MV-4-11 (cell line): ENCODE data around the gene LTBP3.
A peak's percentile ranks its signal among the peaks of the same experiment; 100 is the strongest.

Experiments
- DNase-seq: peaks from one replicate; lab custom pipeline; 2025; lab: John Stamatoyannopoulos, UW

The LTBP3 gene

DNA sequence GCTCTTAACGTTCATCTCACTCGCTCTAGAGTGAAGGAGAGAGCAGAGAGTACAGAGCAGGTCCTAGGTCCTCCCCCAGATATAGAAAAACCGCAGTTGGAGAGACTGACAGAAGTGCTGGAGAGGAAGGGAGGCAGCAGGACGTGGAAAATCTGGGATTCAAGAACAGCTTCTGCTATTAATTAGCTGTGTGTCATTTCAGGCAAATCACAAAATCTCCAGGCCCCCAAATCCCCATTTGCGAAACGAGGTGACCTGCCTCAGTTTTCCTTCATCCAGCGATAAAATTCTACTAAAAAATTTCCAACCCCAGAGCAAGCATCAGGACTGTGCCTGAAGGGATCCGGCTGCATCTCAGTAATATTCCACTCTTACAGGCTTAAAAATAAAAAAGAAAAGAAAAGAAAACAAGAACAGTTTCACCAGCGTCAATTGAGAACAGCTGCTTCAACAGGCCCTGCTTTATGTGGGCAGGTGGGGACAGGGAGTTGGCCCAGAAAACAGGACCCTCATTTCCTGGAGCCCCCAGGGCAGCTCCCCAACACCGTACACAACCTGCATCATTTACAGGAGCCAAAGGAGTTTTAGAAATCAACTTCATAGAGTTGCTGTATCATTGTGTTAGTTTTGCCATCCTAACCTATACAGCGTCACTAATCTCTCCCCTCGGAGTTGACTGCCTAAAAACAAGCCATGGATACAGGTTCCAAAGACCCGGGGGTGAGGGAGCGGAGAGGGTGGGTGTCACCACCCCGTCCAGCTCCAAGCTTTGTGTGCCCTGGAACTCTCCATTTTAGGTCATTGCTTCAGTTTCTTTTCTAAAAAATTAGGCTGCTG is 61.6 kb downstream of the LTBP3 start:
- DNase-seq, result no peak

DNA sequence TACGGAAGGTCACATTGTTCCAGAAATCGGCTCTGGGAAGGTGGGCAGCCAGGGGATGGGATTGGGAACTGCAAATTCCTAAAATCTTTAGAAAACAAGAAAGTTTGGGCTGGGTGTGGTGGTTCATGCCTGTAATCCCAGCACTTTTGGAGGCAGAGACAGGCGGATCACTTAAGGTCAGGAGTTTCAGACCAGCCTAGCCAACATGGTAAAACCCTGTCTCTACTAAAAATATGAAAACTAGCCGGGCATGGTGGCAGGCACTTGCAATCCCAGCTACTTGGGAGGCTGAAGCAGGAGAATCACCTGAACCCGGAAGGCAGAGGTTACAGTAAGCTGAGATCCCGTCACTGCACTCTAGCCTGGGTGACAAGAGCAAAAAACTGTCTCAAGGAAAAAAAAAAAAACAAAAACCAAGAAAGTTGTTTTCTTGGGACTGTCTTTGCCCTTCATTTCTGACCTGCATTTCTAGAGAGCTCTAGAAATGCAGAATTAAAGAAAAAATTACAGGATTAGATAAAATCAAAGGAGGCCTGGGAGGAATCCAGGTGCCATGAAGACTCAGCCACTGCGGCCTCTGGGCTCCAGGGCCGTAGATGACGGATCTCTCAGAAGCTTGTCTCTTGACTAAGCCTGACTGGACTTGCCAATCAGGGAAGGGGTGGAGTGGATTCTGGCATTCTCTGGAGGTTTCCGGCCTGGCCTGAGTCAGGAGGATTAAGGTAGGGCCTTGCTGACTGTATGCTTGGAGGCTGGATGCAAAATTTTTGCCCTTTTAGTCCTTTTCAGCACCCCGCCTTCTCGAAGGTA is 64.6 kb downstream of the LTBP3 start:
- no peak for DNase-seq

DNA sequence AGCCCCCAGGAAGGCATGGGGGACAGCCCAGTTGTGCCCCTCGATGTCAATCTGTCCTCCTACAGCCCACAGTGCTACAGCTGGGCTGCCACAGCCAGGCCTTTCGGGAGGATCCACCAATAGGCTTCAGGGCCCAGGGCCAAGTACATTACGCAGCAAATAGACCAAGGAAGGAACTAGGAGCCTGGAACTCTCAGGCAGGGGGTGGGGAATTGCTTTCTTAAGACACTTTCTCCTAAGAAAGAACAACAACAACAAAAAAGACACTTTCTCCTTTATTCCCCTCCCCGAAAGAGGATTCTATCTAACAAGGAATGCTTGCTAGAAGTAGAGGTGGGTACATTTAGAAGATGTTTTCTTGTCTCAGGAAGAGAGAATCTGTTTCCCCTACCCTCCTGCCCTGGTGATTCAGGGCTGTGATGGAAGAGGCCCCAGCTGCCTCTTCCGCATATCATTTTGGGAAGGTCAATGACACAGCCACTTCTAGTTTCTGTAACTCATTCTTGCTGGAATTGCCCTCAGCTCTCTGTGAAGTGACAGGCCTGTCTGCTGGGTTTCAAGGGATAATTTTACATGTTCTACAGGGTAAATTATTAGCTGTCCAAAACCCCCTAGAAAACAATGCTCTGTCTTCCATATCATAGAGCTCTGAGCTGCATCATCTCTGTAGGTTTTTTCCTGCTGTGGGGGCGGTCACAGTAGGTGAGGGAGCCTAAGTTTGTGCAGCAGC is 65.4 kb downstream of the LTBP3 start:
- DNase-seq, result peak; percentile 82

DNA sequence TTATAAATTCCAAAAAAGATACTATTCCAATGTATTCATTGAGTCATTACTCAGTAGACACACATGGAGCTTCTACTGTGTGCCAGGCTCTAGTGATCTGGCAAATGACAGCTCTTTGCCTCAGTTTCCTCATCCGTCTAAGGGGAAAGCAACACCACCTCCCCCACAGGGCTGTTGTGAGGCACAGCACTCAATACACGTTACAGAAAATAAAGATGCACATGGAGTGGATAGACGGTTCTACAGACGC is 65.8 kb downstream of the LTBP3 start:
- no peak for DNase-seq

DNA sequence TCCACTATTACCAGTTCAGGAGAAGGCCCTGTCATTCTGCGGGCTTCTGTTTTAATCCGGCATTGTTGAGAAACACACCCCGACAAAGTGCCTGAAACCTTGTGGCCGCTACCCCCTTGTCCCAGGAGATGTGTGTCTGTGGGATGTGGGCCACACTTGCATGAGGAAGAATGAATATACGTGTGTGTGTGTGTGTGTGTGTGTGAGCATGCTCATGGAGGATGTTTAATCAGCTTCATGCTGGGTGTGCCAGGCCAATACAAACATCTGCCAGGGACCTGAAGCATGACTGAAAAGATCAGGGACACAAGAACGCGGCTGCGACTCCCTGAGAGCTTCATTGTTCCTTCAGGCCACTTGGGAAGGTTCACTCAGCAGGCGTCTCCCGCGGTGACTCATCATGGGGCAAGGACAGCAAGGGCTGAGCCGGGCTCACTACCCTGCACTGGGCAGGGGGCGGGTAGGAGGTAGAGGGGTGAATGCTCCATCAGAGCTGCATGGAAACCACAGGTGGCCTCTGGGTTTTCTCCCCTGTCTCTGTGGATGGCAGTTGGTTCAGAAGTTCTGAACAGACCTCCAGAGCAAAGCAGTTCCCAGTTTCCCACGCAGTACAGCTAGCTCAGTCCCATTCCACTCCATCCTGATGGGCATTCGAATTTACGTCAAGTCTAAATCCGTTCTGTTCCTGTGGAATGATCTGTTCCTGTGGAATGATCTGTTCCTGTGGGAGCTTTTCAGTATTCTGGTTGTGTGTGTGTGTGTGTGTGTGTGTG is 66.4 kb downstream of the LTBP3 start:
- peak; percentile 88 for DNase-seq

DNA sequence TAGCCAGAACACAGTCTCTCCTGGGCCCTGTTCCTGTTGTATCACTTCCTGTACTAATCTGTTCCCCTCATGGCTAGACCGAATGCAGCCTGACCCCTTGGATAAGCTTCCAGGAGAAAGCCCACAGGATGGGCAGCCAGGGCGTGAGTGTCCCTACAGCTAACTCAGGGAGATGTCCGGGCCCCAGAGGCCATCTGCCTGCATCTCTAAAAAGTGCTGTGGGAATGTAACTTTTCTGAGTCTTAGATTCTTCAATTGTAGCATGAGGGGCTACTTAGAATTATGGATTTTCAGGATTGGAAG is 67.0 kb downstream of the LTBP3 start:
- no peak for DNase-seq

DNA sequence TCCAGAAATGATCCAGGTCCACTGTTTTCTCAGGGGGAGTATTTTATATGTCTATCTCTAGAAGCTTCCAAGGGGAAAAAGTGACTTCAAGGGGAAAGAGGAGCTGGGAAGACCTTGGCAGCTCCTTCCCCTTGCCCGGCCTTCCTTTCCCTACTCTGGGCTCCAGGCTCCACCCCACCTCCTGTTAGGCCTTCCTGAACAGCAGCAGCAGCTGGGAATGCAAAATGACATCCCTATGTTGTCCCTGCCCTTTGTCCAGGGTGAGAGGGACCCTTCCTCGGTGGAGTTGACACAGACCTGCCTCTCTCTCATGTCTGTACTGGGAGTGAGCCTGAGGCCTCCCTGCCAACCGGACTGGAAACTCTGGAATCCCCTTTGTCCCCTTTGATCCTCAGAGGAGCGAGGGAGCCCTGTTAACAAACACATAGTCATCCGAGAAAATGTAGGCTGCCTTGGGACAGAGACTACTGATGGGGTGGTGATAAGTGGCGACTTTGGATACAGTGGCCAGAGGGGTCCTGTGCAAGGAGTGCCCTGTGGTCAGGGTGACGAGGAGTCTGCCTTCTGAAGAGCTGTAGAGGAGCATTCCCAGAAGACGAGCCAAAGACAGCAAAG is 68.3 kb downstream of the LTBP3 start:
- DNase-seq, result no peak

DNA sequence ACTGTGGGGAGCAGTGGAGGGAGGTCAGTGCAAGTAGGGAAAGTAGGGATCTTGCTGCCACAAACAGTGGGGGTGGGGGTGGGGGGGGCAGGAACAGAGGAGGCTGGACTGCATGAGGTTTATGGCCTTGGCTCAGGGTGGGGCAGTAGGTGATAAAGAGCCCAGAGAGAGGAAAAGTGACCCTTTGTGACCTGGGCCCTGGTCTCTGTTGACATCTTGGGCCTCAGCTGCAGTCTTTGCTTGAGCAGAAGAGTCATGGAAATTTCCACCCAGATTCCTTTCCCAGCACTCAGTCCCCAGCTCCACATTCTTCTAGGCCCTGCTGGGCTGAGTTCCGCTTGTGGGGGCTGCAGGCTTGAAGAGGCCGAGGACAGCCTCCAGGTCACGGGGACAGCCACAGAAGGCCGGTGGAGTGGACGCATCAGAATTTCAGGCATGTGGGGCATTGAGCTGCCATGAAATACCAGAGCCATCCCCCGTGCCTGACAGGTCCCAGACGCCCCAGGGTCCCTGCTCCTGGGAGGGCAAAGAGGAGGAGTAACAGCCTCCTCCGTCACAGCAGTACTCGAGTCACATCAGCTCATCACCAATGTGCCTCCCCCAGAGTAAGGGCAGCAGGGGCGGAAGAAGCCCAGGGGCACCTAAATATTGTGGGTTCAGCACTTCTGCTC is 69.0 kb downstream of the LTBP3 start:
- no peak for DNase-seq
